Liver (tissue), 9 donors: ENCODE results near the gene UBE3B. TPM values are rescaled to one million over a fixed set of nuclear protein-coding genes. Genes with fewer than 3 reads are reported as not detected.

Experiments used
- DNase-seq: peaks from one replicate; pipeline ENCODE4 v3.0.0-alpha.2; 2017; ENCODE audit warnings: low spot score
- H3K27ac ChIP-seq, 2 donors: one replicate each; pipeline ENCODE4 v1.7.0; 2013; ENCODE audit warnings: inconsistent platforms in 2 of 2, low read length in 2 of 2, control low read depth in 1 of 2, low read depth in 1 of 2, mild to moderate bottlenecking in 1 of 2
- H3K27me3 ChIP-seq, 4 donors: one replicate each; pipeline versions ENCODE4 v1.6.1 to v1.7.0; 2013; ENCODE audit warnings: low read length in 3 of 4, inconsistent platforms in 1 of 4, mild to moderate bottlenecking in 1 of 4, moderate library complexity in 1 of 4; ENCODE audit not compliant: control insufficient read depth in 4 of 4, insufficient read depth in 4 of 4
- H3K36me3 ChIP-seq, 4 donors: one replicate each; pipeline versions ENCODE4 v1.6.1 to v1.7.0; 2013; ENCODE audit warnings: low read length in 3 of 4, mild to moderate bottlenecking in 3 of 4, low read depth in 1 of 4, moderate library complexity in 1 of 4; ENCODE audit not compliant: control insufficient read depth in 4 of 4, insufficient read depth in 3 of 4
- H3K4me1 ChIP-seq, 4 donors: one replicate each; pipeline versions ENCODE4 v1.6.1 to v1.7.0; 2013; ENCODE audit warnings: low read length in 3 of 4, mild to moderate bottlenecking in 3 of 4, moderate library complexity in 1 of 4; ENCODE audit not compliant: control insufficient read depth in 4 of 4, insufficient read depth in 4 of 4
- H3K4me3 ChIP-seq, 3 donors: one replicate each; pipeline versions ENCODE4 v1.6.1 to v1.7.0; 2013; ENCODE audit warnings: low read length in 3 of 3, control low read depth in 1 of 3, low read depth in 1 of 3, mild to moderate bottlenecking in 1 of 3
- H3K9ac ChIP-seq, 2 donors: one replicate each; pipeline ENCODE4 v1.7.0; 2013; ENCODE audit warnings: low read length in 2 of 2, mild to moderate bottlenecking in 2 of 2, moderate library complexity in 2 of 2, control low read depth in 1 of 2, low read depth in 1 of 2
- H3K9me3 ChIP-seq, 4 donors: one replicate each; pipeline versions ENCODE4 v1.6.1 to v1.7.0; 2013; ENCODE audit warnings: low read length in 3 of 4; ENCODE audit not compliant: control insufficient read depth in 4 of 4
- ATF3 ChIP-seq: IDR thresholded peaks from 2 replicates; pipeline ENCODE4 v1.6.1; 2016; ENCODE audit warnings: antibody characterized with exemption
- CTCF ChIP-seq: fragments of 150-350 bp; IDR thresholded peaks from 2 replicates; pipeline ENCODE4 v1.5.1; 2017; ENCODE audit warnings: improper control_type of control experiment, low read depth, low read length; ENCODE audit not compliant: missing input control
- EGR1 ChIP-seq, 2 donors: IDR thresholded peaks; 2 replicates each; pipeline ENCODE4 v1.6.1; 2016 to 2018; ENCODE audit warnings: antibody characterized with exemption in 2 of 2, low read depth in 2 of 2
- FOXA1 ChIP-seq: IDR thresholded peaks from 2 replicates; pipeline ENCODE4 v1.6.1; 2016; ENCODE audit warnings: antibody characterized with exemption
- FOXA2 ChIP-seq: IDR thresholded peaks from 2 replicates; pipeline ENCODE4 v1.6.1; 2016; ENCODE audit warnings: antibody characterized with exemption
- GABPA ChIP-seq, 2 donors: IDR thresholded peaks in 1 of 2; conservative IDR thresholded peaks in 1 of 2; 2 replicates each; pipeline ENCODE4 v1.6.1; 2016; ENCODE audit warnings: antibody characterized with exemption in 2 of 2, mild to moderate bottlenecking in 1 of 2, moderate library complexity in 1 of 2
- HNF4A ChIP-seq, 2 donors: conservative IDR thresholded peaks; 2 replicates each; pipeline ENCODE4 v1.6.1; 2016; ENCODE audit warnings: antibody characterized with exemption in 2 of 2, mild to moderate bottlenecking in 2 of 2
- JUND ChIP-seq, 2 donors: IDR thresholded peaks; 2 replicates each; pipeline ENCODE4 v1.6.1; 2016; ENCODE audit warnings: antibody characterized with exemption in 2 of 2
- MAX ChIP-seq: IDR thresholded peaks from 2 replicates; pipeline ENCODE4 v1.6.1; 2016; ENCODE audit warnings: antibody characterized with exemption
- NR2F2 ChIP-seq: IDR thresholded peaks from 2 replicates; pipeline ENCODE4 v1.6.1; 2016; ENCODE audit warnings: antibody characterized with exemption
- RAD21 ChIP-seq, 2 donors: IDR thresholded peaks; 2 replicates each; pipeline ENCODE4 v1.6.1; 2016; ENCODE audit warnings: antibody characterized with exemption in 2 of 2, mild to moderate bottlenecking in 2 of 2
- REST ChIP-seq: IDR thresholded peaks from 2 replicates; pipeline ENCODE4 v1.6.1; 2016; ENCODE audit warnings: antibody characterized with exemption, mild to moderate bottlenecking
- RXRA ChIP-seq, 2 donors: IDR thresholded peaks; 2 replicates each; pipeline ENCODE4 v1.6.1; 2017 to 2018; ENCODE audit warnings: antibody characterized with exemption in 2 of 2, mild to moderate bottlenecking in 1 of 2
- SP1 ChIP-seq: IDR thresholded peaks from 2 replicates; pipeline ENCODE4 v1.6.1; 2018; ENCODE audit warnings: antibody characterized with exemption, mild to moderate bottlenecking
- TAF1 ChIP-seq: conservative IDR thresholded peaks from 2 replicates; pipeline ENCODE4 v1.6.1; 2016; ENCODE audit warnings: antibody characterized with exemption, mild to moderate bottlenecking
- YY1 ChIP-seq: IDR thresholded peaks from 2 replicates; pipeline ENCODE4 v1.6.1; 2016; ENCODE audit warnings: antibody characterized with exemption, mild to moderate bottlenecking
- WGBS: extraction: QIAGEN DNeasy Blood & Tissue Kit; methylation state at CpG from one replicate; pipeline ENCODE4 v1.1.7; 2013; 5-methylcytosine and 5-hydroxymethylcytosine counted together
- polyA plus RNA-seq, 2 donors: library from polyadenylated mRNA; stranded (reverse) in 1 of 2; unstranded in 1 of 2; fragments of 200-250 nt in 1 of 2; fragments of >200 nt in 1 of 2; fragmentation: Nextera tagmentation in 1 of 2; extraction: Ambion mirVana in 1 of 2; gene quantifications; one replicate each; pipeline versions ENCODE4 v1.2.1 to v1.2.3, GENCODE V29; 2013 to 2015
- total RNA-seq, 2 donors: library from RNA; depleted of rRNA; stranded (reverse); fragments of >200 nt; gene quantifications; one replicate each; pipeline ENCODE4 v1.2.3, GENCODE V29; 2014
- donor health status: healthy.
- donor health status: healthy.
- donor health status: healthy.
- donor health status: healthy.
- donor health status: healthy.

UBE3B gene
- total and polyA plus RNA-seq, 4 donors, result 9.3 to 43.4 (median 24.1) TPM

GRCh38 chr12:109563291-109564284 is 86.2 kb downstream of the UBE3B start (continued):
- TF ChIP-seq TAF1, result no peak
- TF ChIP-seq FOXA2, result no peak
- TF ChIP-seq SP1, result no peak
- no peak for TF ChIP-seq EGR1 (IDR thresholded peaks at IDR 0.05; ENCODE audit: low read depth in 2 of 2)
- no peak for TF ChIP-seq RAD21 (IDR thresholded peaks at IDR 0.05)
- TF ChIP-seq MAX, result no peak
- TF ChIP-seq YY1, result no peak
- no peak for TF ChIP-seq ATF3
- no peak for TF ChIP-seq CTCF
- no peak for TF ChIP-seq RXRA (IDR thresholded peaks at IDR 0.05)
- TF ChIP-seq GABPA (IDR thresholded peaks at IDR 0.05 in 1 of 2, conservative IDR thresholded peaks at IDR 0.05 in 1 of 2), result no peak

- Histone ChIP-seq H3K36me3 (peaks cover 5 to 34% (median 22%) of the 10 kb centered on the region in 4 donors), H3K9me3 (no peaks in the 10 kb centered on the region), H3K27ac (no peak overlapping the region), H3K4me1 (peaks cover 3 to 37% (median 20%) of the 10 kb centered on the region in 4 donors), H3K9ac (no peak overlapping the region), H3K27me3 (no peaks in the 10 kb centered on the region), H3K4me3 (no peak overlapping the region)
- DNase-seq, result no peak
- TF ChIP-seq CTCF, result no peak
- no peak for TF ChIP-seq RAD21 (IDR thresholded peaks at IDR 0.05)
- no peak for TF ChIP-seq HNF4A (conservative IDR thresholded peaks at IDR 0.05)
- TF ChIP-seq TAF1, result no peak
- WGBS, result 97% methylated on average over 8 of the region's 8 CpGs
Observed at GRCh38 chr12:109566424-109566823, 89.0 kb downstream of the UBE3B start.

GRCh38 chr12:109567296-109567695 is 89.9 kb downstream of the UBE3B start:
- peaks cover 5 to 33% (median 22%) of the 10 kb centered on the region in 4 donors for H3K36me3 ChIP-seq
- H3K27me3 ChIP-seq, result no peaks in the 10 kb centered on the region
- H3K27ac ChIP-seq, result peak overlapping the region in 1 of 2 donors; percentile 26
- H3K9ac ChIP-seq, result no peak overlapping the region
- 52% methylated on average over 10 of the region's 10 CpGs for WGBS
- H3K4me1 ChIP-seq, result peaks cover 5 to 44% (median 25%) of the 10 kb centered on the region in 4 donors
- peak; percentile 51 for DNase-seq
- H3K4me3 ChIP-seq, result no peak overlapping the region
- no peaks in the 10 kb centered on the region for H3K9me3 ChIP-seq
- TF ChIP-seq FOXA1, result no peak
- TF ChIP-seq FOXA2, result peak; percentile 13
- peak in 1 of 2 donors; percentile 24 for TF ChIP-seq GABPA (IDR thresholded peaks at IDR 0.05 in 1 of 2, conservative IDR thresholded peaks at IDR 0.05 in 1 of 2)
- TF ChIP-seq JUND (IDR thresholded peaks at IDR 0.05), result peak in 1 of 2 donors; percentile 7
- no peak for TF ChIP-seq REST
- peak; percentile 73 to 76 for TF ChIP-seq RXRA (IDR thresholded peaks at IDR 0.05)
- TF ChIP-seq NR2F2, result no peak
- peak; percentile 78 to 86 for TF ChIP-seq HNF4A (conservative IDR thresholded peaks at IDR 0.05)
- TF ChIP-seq CTCF, result peak; percentile 6
- peak in 1 of 2 donors; percentile 59 for TF ChIP-seq RAD21 (IDR thresholded peaks at IDR 0.05)
